ENCODE results near the gene CORIN. TPM values are rescaled to one million over a fixed set of nuclear protein-coding genes. Genes with fewer than 3 reads are reported as not detected.

The CORIN gene
- total and polyA plus RNA-seq, 12 donors, result 0.10 to 1.1 (median 0.41) TPM; not detected in 2

GRCh38 chr4:47860305-47860704 lies 22.4 kb upstream of the CORIN start:
- intact Hi-C loops (cut with DNase I), result no loop called here
- Histone ChIP-seq H3K36me3 (replicated peaks in 1 of 2) (no peaks in the 10 kb centered on the region), H3K4me1 (replicated peaks in 1 of 2) (no peaks in the 10 kb centered on the region), H3K4me3 (no peak overlapping the region), H3K27me3 (no peaks in the 10 kb centered on the region), H3K9me3 (replicated peaks in 1 of 3) (no peaks in the 10 kb centered on the region), H3K27ac (no peak overlapping the region)
- no peak for TF ChIP-seq POLR2A (IDR thresholded peaks at IDR 0.05)
- TF ChIP-seq CTCF (IDR thresholded peaks at IDR 0.05), result no peak
- DNase-seq, result no peak
- 96 to 100% (median 98%) methylated on average over 1 of the region's 1 CpG for WGBS, 4 donors

GRCh38 chr4:47858006-47858405 lies 20.1 kb upstream of the CORIN start:
- TF ChIP-seq POLR2A (IDR thresholded peaks at IDR 0.05), result no peak
- no peak overlapping the region for H3K4me3 ChIP-seq
- no peaks in the 10 kb centered on the region for H3K9me3 ChIP-seq (replicated peaks in 1 of 3)
- no peaks in the 10 kb centered on the region for H3K27me3 ChIP-seq
- H3K27ac ChIP-seq, result no peak overlapping the region
- WGBS, 4 donors, result 79 to 85% (median 83%) methylated on average over 2 of the region's 2 CpGs
- intact Hi-C loops (cut with DNase I), result no loop called here
- H3K4me1 ChIP-seq (replicated peaks in 1 of 2), result no peaks in the 10 kb centered on the region
- no peaks in the 10 kb centered on the region for H3K36me3 ChIP-seq (replicated peaks in 1 of 2)
- DNase-seq, result no peak

GRCh38 chr4:47856713-47857112 lies 18.8 kb upstream of the CORIN start:
- intact Hi-C loops (cut with DNase I), result no loop called here
- Histone ChIP-seq H3K9me3 (replicated peaks in 1 of 3) (no peaks in the 10 kb centered on the region), H3K36me3 (replicated peaks in 1 of 2) (no peaks in the 10 kb centered on the region), H3K27me3 (no peaks in the 10 kb centered on the region), H3K27ac (no peak overlapping the region), H3K4me1 (replicated peaks in 1 of 2) (no peaks in the 10 kb centered on the region), H3K4me3 (no peak overlapping the region)
- WGBS, 4 donors, result 86 to 97% (median 95%) methylated on average over 1 of the region's 1 CpG
- TF ChIP-seq CTCF (IDR thresholded peaks at IDR 0.05) (no peak), POLR2A (IDR thresholded peaks at IDR 0.05) (no peak)
- DNase-seq, result no peak

DNA sequence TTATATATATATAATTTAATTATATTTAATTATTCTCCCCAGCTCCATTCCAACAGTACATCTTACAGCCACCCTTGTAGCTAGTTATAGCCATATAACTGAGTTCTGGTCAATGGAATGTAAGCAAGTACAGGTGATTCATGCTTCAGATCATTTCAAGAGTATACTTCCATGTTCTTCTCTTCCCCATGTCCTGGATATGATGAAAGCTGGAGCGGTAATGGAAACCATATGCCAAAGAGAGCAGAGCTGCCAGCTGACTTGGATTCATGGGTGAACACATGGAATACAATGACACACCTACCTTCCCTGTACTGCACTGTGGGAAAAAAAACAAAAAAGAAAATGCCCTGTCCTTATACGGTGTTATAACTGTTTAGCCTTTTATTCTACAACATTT lies 17.5 kb upstream of the CORIN start:
- intact Hi-C loops (cut with DNase I), result no loop called here
- TF ChIP-seq POLR2A (IDR thresholded peaks at IDR 0.05) (no peak), CTCF (IDR thresholded peaks at IDR 0.05) (no peak)
- DNase-seq, result no peak
- WGBS, 4 donors, result 92 to 98% (median 95%) methylated on average over 2 of the region's 2 CpGs
- H3K36me3 ChIP-seq (replicated peaks in 1 of 2), result no peaks in the 10 kb centered on the region
- H3K9me3 ChIP-seq (replicated peaks in 1 of 3), result no peaks in the 10 kb centered on the region
- no peaks in the 10 kb centered on the region for H3K4me1 ChIP-seq (replicated peaks in 1 of 2)
- no peak overlapping the region for H3K27ac ChIP-seq
- no peak overlapping the region for H3K4me3 ChIP-seq
- H3K27me3 ChIP-seq, result no peaks in the 10 kb centered on the region

- 70 to 83% (median 75%) methylated on average over 1 of the region's 1 CpG for WGBS, 4 donors
- Histone ChIP-seq H3K27ac (no peak overlapping the region), H3K4me3 (no peak overlapping the region), H3K4me1 (replicated peaks in 1 of 2) (no peaks in the 10 kb centered on the region), H3K9me3 (replicated peaks in 1 of 3) (no peaks in the 10 kb centered on the region), H3K27me3 (no peaks in the 10 kb centered on the region), H3K36me3 (replicated peaks in 1 of 2) (no peaks in the 10 kb centered on the region)
- TF ChIP-seq POLR2A (IDR thresholded peaks at IDR 0.05), result no peak
- no peak for TF ChIP-seq CTCF (IDR thresholded peaks at IDR 0.05)
- intact Hi-C loops (cut with DNase I), result no loop called here
- DNase-seq, result no peak
These were observed 14.3 kb upstream of the CORIN start for GRCh38 chr4:47852136-47852535.
